HPDE6-E6E7 (cell line): ENCODE data around the gene MCTP1.

ENCODE experiments used
- DNase-seq: peaks from one replicate; pipeline ENCODE4 v3.0.0; 2011; ENCODE audit warnings: missing footprints; ENCODE audit errors: extremely low spot score

Gene MCTP1

GRCh38 chr5:94771742-94772141, 513.2 kb downstream of the MCTP1 start:
- no peak for DNase-seq

DNA sequence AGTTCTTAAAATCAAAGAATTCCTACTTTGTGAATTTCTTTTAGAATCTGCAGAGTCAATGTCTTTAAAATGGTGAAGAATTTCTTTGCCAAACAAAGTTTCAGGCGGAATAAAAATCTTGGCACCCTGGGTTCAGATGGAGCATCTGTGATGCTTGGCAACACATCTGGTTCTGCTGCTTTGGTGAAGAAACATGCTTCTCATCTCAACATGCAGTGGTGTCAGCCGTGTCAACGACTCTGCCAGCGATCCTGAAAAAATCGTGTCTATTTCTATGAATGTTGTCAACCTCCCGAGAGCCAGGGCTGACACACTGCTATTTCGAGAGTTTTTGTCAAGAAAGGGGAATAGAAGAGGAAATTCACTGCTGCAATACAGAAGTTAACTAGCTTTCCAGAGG, 514.9 kb downstream of the MCTP1 start:
- DNase-seq: no peak

GRCh38 chr5:94761786-94762185, 523.1 kb downstream of the MCTP1 start:
- DNase-seq: no peak

DNA sequence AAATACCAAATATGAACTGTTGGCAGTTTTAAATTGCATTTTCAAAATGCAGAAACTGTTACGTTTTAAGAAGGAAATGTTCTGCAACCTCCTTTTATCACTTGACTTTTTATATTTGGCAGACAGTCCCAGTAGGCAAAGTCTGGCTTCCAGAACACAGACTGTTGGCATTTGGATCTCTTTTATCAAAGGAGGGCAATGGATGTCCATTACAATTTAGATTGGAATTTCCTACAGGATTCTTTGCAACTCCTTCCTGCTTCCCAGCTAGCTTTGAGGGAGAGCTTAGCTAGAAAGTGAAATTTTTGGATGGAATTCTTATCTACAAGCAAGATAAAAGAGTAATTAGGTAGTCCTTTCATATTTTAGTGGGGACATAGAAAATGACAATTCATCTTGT, 523.8 kb downstream of the MCTP1 start:
- DNase-seq: no peak

DNA sequence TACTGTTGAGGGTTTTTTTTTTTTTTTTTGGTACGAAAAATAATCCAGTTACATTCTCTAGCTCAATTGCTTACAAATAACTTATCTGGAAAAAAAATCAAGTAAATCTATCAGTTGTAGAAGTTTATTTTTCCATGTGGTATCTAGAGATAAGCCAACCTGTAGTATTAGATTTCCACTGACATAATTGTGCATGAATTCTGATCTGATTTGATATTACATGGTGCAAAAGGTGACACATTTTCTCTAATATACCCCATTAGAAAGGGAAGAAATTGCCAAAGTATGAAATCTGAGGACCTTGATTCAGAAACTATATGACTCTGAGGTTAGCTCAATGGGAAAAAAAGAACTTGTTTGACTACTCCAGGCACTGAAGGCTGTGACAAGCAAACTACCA, 524.9 kb downstream of the MCTP1 start:
- no peak for DNase-seq

DNA sequence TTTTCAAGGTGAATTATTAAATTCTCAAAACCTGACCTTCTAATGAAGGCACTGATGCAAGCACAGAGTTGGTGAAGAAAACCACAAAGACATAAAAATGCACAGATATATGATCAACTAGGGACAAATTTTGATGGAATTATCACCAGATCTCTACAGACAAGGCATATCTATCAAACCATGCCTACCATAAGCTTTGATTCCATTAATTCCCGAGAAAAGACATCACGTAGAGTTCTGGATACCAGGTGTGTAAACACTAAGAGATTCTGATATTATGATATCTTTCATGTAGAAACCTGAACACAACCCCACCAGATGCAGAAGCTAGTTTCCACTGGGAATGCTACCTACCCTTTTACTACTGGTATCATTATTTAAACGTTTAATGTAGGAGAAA, 525.9 kb downstream of the MCTP1 start:
- DNase-seq: no peak

GRCh38 chr5:94754824-94755223, 530.1 kb downstream of the MCTP1 start:
- DNase-seq: no peak

DNA sequence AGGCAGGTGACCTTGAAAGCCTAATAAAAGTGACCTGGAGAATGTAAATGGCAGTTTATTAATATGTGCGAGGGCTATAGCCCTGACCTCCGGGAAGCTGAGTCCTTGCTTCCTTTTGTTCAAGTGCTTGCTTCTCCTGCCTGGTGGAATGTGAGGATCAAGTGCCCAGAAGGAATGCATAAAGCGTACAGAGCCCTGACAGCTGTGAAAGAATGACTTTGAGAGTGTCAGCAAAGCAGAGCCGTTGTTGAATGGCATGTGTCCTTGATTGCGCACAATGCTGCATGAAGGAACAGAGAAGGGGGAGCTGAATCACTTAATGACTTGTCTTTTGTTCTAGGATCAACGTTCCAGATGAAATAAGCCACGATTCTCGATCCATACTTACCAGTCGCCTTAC, 533.4 kb downstream of the MCTP1 start:
- DNase-seq: no peak

DNA sequence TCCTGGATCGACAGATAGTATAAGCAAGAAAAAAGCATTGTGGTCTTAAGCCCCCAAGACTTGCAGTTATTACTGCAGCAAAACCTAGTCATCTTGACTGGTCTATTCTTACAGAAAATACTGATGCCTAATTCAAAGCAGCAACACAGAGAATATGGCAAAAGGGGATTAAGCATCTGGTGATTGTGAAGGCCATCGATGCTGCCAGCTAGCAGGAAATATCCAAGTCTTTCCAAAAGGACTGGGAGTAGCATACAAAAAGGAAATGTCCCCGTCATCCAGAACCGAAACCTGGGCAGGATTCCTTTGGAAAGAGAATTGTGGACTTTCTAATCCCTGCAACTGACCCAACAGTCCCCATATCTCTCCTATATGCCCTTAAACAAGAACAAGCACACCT, 534.2 kb downstream of the MCTP1 start:
- no peak for DNase-seq

DNA sequence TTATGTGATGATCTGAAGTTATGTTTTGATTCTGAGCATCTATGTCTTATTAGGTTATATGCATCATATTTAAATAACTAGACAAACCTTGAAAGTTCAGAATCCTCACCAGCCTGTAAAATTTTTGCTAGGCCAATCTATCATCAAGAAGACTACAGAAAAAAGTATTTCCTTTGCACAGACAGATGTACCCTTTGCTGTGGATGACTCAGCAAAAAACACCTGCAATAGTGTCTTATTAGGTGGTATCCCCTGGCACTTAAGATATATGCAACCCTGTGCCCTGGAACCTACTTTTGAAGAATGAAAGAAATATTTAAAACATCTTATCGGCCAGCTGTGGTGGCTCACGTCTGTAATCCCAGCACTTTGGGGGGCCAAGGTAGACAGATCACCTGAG, 535.9 kb downstream of the MCTP1 start:
- no peak for DNase-seq

GRCh38 chr5:94748212-94748611, 536.7 kb downstream of the MCTP1 start:
- DNase-seq: no peak

GRCh38 chr5:94747371-94747770, 537.5 kb downstream of the MCTP1 start:
- DNase-seq: no peak

DNA sequence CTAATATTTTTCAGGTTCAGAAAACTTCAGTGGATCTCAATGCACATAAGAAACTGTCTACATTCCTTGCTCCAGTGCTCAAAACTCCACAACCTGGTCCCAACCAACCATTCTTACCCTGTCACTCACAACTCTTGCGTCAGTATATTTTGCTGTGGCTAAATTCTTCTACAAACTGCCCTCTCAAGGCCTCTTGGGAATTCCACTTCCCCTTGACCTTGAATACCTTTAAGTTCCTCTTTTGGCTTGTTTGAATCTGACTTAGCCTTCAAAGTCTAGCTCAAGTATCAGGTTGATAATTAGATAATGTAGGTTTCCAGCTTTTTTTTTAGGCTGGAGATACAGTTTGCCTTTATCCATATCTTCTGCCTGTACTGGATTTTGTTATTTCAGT, 538.2 kb downstream of the MCTP1 start:
- no peak for DNase-seq

GRCh38 chr5:94745786-94746730, 538.8 kb downstream of the MCTP1 start:
- DNase-seq: peak; percentile 58

GRCh38 chr5:94744906-94745305, 540.0 kb downstream of the MCTP1 start:
- no peak for DNase-seq

DNA sequence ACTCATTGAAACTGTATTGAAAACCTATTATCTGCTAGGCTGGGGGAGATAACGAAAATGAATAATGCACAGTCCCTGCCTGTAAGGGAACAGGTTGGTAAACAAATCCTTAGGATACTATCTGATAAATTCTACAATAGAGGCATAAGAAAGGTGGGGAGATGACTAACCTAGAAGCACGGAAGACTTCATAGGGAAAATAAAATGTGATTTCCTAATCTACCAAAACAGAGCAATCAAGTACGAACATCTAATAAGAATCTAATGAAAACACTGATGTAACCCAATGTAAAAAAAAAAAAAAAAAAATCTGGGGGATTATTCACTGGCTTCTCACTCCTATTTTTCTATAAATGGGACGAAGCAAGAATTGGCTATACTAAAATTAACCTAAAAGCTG, 542.0 kb downstream of the MCTP1 start:
- no peak for DNase-seq

GRCh38 chr5:94740286-94740685, 544.6 kb downstream of the MCTP1 start:
- DNase-seq: no peak

DNA sequence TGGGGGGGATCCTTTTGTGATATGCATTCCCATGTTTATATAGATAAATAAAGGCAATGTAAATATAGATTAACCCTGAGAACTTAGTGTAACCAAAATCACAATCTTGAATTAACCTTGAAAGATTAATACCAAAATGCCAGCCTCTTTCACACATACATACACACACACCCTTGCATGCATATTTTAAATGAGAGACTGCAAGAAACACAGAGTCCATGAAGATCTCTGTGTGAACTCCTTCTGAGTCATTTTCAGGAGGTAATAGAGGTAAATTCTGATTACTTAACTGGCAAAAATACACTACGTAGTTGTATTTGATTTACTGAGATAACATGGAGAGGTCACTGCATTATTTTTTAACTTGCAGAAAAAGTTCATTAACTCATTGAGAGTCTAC, 548.4 kb downstream of the MCTP1 start:
- no peak for DNase-seq

- no peak for DNase-seq
Observed at GRCh38 chr5:94731471-94731870, 553.4 kb downstream of the MCTP1 start.

GRCh38 chr5:94725142-94725541, 559.8 kb downstream of the MCTP1 start:
- DNase-seq: no peak

- DNase-seq: no peak
Observed at GRCh38 chr5:94715768-94716167, 569.1 kb downstream of the MCTP1 start.

- DNase-seq: no peak
Observed at GRCh38 chr5:94711785-94712184, 573.1 kb downstream of the MCTP1 start.

DNA sequence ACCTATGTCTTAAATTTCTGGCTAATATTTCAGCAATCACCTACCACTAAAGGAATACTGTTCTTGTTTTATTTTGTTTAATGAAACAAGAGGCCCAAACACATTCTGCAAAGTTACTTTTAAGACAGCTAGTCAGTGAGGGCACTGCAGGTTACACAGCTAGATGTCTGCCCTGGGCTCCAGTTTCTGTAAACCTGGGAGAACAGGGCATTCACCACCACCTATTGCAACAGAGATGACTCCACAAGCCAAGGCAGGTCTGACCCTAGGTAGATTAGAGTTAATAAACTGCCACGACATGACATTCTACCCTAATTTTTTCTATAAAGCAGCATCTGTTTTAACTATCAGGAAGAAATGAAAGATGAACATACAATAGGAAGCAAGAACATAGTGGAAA, 575.6 kb downstream of the MCTP1 start:
- no peak for DNase-seq

DNA sequence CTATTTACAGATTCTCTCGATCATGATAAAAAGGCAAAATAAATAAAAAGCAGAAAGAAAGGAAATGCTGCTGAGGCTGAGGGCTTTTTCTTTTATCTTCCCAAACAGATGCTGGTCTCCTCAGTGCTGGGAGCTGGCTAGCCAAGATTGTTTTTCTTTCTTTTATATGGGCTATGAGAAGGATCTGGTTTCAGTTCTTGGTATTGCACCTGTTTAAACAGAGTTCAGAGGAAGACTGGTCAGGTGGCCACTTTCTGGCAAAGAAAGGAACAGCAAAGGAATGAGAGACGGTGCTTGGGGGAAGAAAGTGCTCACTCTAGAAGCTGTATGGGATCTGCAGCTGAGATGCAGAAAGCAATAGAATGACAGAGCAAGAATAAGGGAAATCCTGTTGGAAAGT, 577.5 kb downstream of the MCTP1 start:
- DNase-seq: no peak
